ENCODE measurements around the gene CPXM2.

CPXM2 gene

DNA sequence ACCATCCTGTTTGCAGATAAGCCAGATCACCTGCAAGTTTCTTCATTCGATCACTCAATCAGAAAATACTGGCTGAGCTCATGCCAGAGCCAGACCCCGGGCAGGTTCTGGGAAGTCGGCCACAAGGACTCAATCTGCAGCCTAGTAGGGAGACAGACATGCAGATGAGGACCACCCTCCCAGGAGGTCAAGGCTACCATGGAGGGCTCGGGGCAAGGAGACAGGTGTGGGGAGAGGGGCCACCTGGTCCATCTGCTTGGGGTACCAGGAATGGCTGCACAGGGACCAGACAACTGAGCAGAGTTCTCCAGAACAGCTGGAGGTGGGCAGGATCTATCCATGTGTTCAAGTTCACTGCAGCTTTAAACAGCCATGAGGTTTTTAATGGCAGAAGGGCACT, 16.8 kb upstream of the CPXM2 start:
- Histone ChIP-seq H2AFZ (ENCODE audit: low read depth, low read length, severe bottlenecking) (no peak overlapping the region), H3K4me3 (ENCODE audit: insufficient read depth, low read length, poor library complexity, severe bottlenecking) (no peak overlapping the region), H3K27ac (ENCODE audit: low read depth, low read length) (no peak overlapping the region), H3K9ac (ENCODE audit: low read length) (no peak overlapping the region), H3K9me2 (replicated peaks; ENCODE audit: insufficient read depth, low read length) (no peaks in the 10 kb centered on the region), H3K27me3 (ENCODE audit: low read length) (no peaks in the 10 kb centered on the region), H3K79me2 (ENCODE audit: insufficient read depth, low read length) (no peaks in the 10 kb centered on the region), H3F3A (ENCODE audit: insufficient read depth) (no peaks in the 10 kb centered on the region), H3K9me3 (ENCODE audit: insufficient read depth, low read length) (no peaks in the 10 kb centered on the region), H4K20me1 (ENCODE audit: low read depth, low read length) (no peaks in the 10 kb centered on the region), H3K36me3 (ENCODE audit: low read length) (no peaks in the 10 kb centered on the region), H3K4me2 (ENCODE audit: low read depth, low read length, poor library complexity, severe bottlenecking) (no peak overlapping the region)
- TF ChIP-seq EZH2phosphoT487 (conservative IDR thresholded peaks at IDR 0.05; ENCODE audit: low read length) = no peak
- TF ChIP-seq, protein P1, sequence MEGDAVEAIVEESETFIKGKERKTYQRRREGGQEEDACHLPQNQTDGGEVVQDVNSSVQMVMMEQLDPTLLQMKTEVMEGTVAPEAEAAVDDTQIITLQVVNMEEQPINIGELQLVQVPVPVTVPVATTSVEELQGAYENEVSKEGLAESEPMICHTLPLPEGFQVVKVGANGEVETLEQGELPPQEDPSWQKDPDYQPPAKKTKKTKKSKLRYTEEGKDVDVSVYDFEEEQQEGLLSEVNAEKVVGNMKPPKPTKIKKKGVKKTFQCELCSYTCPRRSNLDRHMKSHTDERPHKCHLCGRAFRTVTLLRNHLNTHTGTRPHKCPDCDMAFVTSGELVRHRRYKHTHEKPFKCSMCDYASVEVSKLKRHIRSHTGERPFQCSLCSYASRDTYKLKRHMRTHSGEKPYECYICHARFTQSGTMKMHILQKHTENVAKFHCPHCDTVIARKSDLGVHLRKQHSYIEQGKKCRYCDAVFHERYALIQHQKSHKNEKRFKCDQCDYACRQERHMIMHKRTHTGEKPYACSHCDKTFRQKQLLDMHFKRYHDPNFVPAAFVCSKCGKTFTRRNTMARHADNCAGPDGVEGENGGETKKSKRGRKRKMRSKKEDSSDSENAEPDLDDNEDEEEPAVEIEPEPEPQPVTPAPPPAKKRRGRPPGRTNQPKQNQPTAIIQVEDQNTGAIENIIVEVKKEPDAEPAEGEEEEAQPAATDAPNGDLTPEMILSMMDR (IDR thresholded peaks at IDR 0.05; ENCODE audit: insufficient read depth, low read length, poor library complexity, severe bottlenecking) = no peak

DNA sequence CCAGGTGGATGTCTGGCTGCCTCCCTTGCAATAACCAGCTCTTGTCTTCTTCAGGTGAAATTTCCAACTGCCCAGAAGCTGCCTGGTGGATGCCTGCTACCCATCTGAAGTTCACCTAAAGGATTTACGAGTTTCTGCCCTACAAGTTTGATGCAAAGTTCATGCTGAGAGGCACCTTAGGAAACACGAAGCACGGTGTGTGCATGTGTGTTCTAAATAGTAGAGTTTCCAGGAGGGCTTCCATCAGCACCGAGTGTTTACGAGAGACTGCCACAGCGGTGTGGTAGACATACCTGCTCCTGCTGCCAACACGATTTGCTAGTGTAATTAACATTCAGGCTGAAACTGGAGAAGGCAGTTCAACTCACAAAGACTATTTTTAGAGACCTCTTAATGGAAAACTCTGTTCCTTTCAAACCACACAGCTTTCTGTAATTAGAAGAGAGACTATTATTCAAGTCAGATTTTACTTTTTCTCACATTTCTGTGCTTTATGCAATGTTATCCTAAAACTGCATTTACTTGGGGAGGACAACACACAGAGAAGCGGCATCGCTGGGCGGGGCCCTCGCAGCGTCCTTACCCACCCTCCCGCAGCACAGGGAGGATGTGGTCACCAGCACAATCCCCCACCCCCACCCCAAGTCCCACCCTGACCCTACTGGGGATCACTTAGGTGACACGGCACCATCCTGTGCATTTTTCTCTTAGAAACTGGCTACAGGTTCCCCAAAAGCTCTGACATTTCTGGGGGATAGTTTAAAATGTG, 15.5 kb upstream of the CPXM2 start:
- H3F3A ChIP-seq (ENCODE audit: insufficient read depth) = no peaks in the 10 kb centered on the region
- no peak overlapping the region for H2AFZ ChIP-seq (ENCODE audit: low read depth, low read length, severe bottlenecking)
- no peaks in the 10 kb centered on the region for H3K36me3 ChIP-seq (ENCODE audit: low read length)
- H3K4me2 ChIP-seq (ENCODE audit: low read depth, low read length, poor library complexity, severe bottlenecking) = no peak overlapping the region
- no peak overlapping the region for H3K9ac ChIP-seq (ENCODE audit: low read length)
- H3K79me2 ChIP-seq (ENCODE audit: insufficient read depth, low read length) = no peaks in the 10 kb centered on the region
- H3K4me3 ChIP-seq (ENCODE audit: insufficient read depth, low read length, poor library complexity, severe bottlenecking) = no peak overlapping the region
- H3K9me3 ChIP-seq (ENCODE audit: insufficient read depth, low read length) = no peaks in the 10 kb centered on the region
- TF ChIP-seq, protein P1 (IDR thresholded peaks at IDR 0.05; ENCODE audit: insufficient read depth, low read length, poor library complexity, severe bottlenecking) = no peak
- no peaks in the 10 kb centered on the region for H3K27me3 ChIP-seq (ENCODE audit: low read length)
- no peak overlapping the region for H3K27ac ChIP-seq (ENCODE audit: low read depth, low read length)
- no peaks in the 10 kb centered on the region for H3K9me2 ChIP-seq (replicated peaks; ENCODE audit: insufficient read depth, low read length)
- no peaks in the 10 kb centered on the region for H4K20me1 ChIP-seq (ENCODE audit: low read depth, low read length)

DNA sequence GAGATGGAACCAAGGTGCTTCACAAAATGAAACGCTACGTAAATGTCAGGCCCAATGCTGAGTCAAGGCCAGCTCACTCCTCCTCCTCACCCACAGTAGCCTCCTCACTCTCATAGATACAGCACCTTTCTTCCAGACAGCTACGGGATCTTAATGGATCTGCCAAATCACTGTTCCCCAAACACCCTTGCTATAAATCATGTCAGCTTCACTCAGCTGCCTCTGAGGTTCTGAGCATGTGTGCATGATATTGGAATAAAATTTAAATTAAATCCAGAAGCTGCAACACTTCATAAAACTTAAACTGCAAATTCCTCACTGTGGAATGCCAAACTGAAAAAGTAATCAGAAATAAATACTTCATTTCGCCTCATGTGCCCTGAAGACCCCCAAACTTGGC, 14.7 kb upstream of the CPXM2 start:
- Histone ChIP-seq H3K27ac (ENCODE audit: low read depth, low read length) (no peak overlapping the region), H2AFZ (ENCODE audit: low read depth, low read length, severe bottlenecking) (no peak overlapping the region), H3K36me3 (ENCODE audit: low read length) (no peaks in the 10 kb centered on the region), H4K20me1 (ENCODE audit: low read depth, low read length) (no peaks in the 10 kb centered on the region), H3F3A (ENCODE audit: insufficient read depth) (no peaks in the 10 kb centered on the region), H3K79me2 (ENCODE audit: insufficient read depth, low read length) (no peaks in the 10 kb centered on the region), H3K4me3 (ENCODE audit: insufficient read depth, low read length, poor library complexity, severe bottlenecking) (no peak overlapping the region), H3K4me2 (ENCODE audit: low read depth, low read length, poor library complexity, severe bottlenecking) (no peak overlapping the region), H3K9me2 (replicated peaks; ENCODE audit: insufficient read depth, low read length) (no peaks in the 10 kb centered on the region), H3K27me3 (ENCODE audit: low read length) (no peaks in the 10 kb centered on the region), H3K9me3 (ENCODE audit: insufficient read depth, low read length) (no peaks in the 10 kb centered on the region), H3K9ac (ENCODE audit: low read length) (no peak overlapping the region)
- TF ChIP-seq, protein P1 (IDR thresholded peaks at IDR 0.05; ENCODE audit: insufficient read depth, low read length, poor library complexity, severe bottlenecking) = no peak
- TF ChIP-seq EZH2phosphoT487 (conservative IDR thresholded peaks at IDR 0.05; ENCODE audit: low read length) = no peak

Data from SU-DHL-6 (cell line).